HEK293T (cell line): ENCODE measurements around the gene ZNF217.
"Not testable (repeated sequence)": the region's sequence is repeated elsewhere in the genome, so short reads cannot be mapped to it uniquely, and the experiment has no call there.

Source experiments
- CTCF ChIA-PET: fragments of 350-600 bp; formaldehyde crosslinking; extraction: SDS; loops from one replicate; lab custom pipeline; 2021; ENCODE audit warnings: antibody characterized with exemption, inconsistent platforms; lab: Yijun Ruan, JAX
- POLR2A ChIA-PET: fragments of 350-600 bp; formaldehyde crosslinking; extraction: SDS; loops from one replicate; lab custom pipeline; 2020; ENCODE audit warnings: antibody characterized with exemption, inconsistent platforms; lab: Yijun Ruan, JAX
- DNase-seq: peaks from one replicate; pipeline ENCODE4 v3.0.0; 2012; ENCODE audit warnings: mixed read lengths; ENCODE audit errors: extremely low spot score
- BHLHE40 ChIP-seq: fragments of 450-650 bp; IDR thresholded peaks from 2 replicates; pipeline ENCODE4 v1.6.1; 2016; ENCODE audit warnings: mild to moderate bottlenecking, moderate library complexity, borderline replicate concordance
- ELF4 ChIP-seq: fragments of 450-650 bp; IDR thresholded peaks from 2 replicates; pipeline ENCODE4 v1.6.1; 2017; ENCODE audit warnings: antibody characterized with exemption
- FOXA1 ChIP-seq: fragments of 450-650 bp; IDR thresholded peaks from 2 replicates; pipeline ENCODE4 v1.6.1; 2016; ENCODE audit warnings: mild to moderate bottlenecking
- FOXK2 ChIP-seq: fragments of 450-650 bp; IDR thresholded peaks from 2 replicates; pipeline ENCODE4 v1.6.1; 2016; ENCODE audit warnings: mild to moderate bottlenecking
- FOXM1 ChIP-seq: fragments of 450-650 bp; IDR thresholded peaks from 2 replicates; pipeline ENCODE4 v1.6.1; 2017; ENCODE audit warnings: mild to moderate bottlenecking, borderline replicate concordance
- HDGF ChIP-seq: fragments of 450-650 bp; IDR thresholded peaks from 2 replicates; pipeline ENCODE4 v1.6.1; 2017; ENCODE audit warnings: antibody characterized with exemption, borderline replicate concordance
- L3MBTL2 ChIP-seq: fragments of 450-650 bp; conservative IDR thresholded peaks from 2 replicates; pipeline ENCODE4 v1.6.1; 2016; ENCODE audit warnings: mild to moderate bottlenecking
- LEF1 ChIP-seq: fragments of 450-650 bp; IDR thresholded peaks from 2 replicates; pipeline ENCODE4 v1.6.1; 2017; ENCODE audit warnings: mild to moderate bottlenecking, borderline replicate concordance
- NFRKB ChIP-seq: fragments of 450-650 bp; IDR thresholded peaks from 2 replicates; pipeline ENCODE4 v1.6.1; 2016; ENCODE audit warnings: mild to moderate bottlenecking, moderate library complexity
- SP1 ChIP-seq: fragments of 450-650 bp; IDR thresholded peaks from 2 replicates; pipeline ENCODE4 v1.6.1; 2017
- SUZ12 ChIP-seq: fragments of 450-650 bp; IDR thresholded peaks from 2 replicates; pipeline ENCODE4 v1.6.1; 2016; ENCODE audit warnings: mild to moderate bottlenecking
- TARDBP ChIP-seq: fragments of 450-650 bp; IDR thresholded peaks from 2 replicates; pipeline ENCODE4 v1.6.1; 2016
- ZNF384 ChIP-seq: fragments of 450-650 bp; IDR thresholded peaks from 2 replicates; pipeline ENCODE4 v1.6.1; 2016
- TF ChIP-seq, protein P1 (sequence below): fragments of 450-650 bp; IDR thresholded peaks from 2 replicates; pipeline ENCODE4 v1.6.1; 2016

ZNF217 gene

DNA sequence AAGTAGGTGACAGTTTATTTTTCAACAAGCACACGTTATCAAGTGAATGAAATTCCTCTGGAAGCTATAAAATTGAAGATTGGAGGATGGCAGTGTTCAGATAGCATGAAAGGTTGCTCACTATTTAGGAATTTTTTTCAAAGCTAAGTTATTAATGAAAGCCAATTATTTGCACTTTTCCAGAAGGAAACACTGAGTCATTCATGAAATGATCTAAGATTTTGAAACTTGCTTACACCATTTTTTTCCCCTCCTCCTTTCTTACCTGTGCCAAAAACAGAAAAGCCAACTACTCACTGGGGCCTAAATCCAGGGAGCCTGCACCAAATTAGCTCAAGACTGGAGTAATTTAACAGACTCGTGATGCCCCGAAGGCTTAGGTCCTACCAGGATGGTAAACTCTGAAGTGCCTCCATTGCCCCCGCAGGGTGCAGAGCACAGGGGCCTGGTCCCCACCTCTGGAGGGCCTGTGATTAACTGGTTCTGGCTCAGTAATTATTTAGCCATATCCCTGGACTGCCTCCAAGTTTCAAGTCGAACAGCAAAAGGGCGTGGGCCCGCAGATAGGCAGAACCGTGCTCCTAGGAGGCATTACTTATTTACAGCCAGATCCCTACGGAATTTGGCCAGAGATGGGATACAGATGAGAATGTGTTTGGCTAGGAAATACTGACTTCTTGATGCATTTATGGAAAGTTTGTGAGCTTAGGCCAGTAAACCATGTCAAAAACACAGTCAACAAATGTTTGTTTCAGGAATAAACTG, 28.0 kb upstream of the ZNF217 start:
- TF ChIP-seq FOXM1: no peak
- no peak for TF ChIP-seq SP1
- no peak for TF ChIP-seq BHLHE40
- TF ChIP-seq SUZ12: no peak
- TF ChIP-seq TARDBP: no peak
- POLR2A ChIA-PET: interaction anchor here (1.0 to 3.7 kb wide), 3 partner anchors 10 to 244 kb away, joined by 3 to 42 read pairs (median 10); partner anchors contain the start of gene ZNF217
- DNase-seq: peak; percentile 19
- CTCF ChIA-PET: interaction anchor here (0.5 to 1.1 kb wide), 3 partner anchors 48 to 173 kb away, joined by 3 to 4 read pairs (median 3); no protein-coding TSS in a partner anchor

DNA sequence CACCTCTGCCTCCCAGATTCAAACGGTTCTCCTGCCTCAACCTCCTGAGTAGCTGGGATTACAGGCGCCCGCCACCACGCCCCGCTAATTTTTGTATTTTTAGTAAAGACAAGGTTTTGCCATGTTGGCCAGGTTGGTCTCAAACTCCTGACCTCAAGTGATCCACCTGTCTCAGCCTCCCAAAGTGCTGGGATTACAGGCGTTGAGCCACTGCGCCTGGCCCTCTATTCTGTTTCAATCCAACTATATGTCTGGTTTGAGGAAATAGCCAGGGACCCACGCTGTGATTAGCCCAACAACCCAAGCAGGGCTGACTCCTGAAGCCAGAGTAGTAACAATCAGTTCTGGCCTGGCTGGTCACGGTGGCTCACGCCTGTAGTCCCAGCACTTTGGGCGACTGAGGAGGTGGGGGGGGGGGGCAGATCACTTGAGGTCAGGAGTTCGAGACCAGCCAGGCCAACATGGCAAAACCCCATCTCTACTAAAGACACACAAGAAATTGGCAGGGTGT, 24.9 kb upstream of the ZNF217 start:
- POLR2A ChIA-PET: interaction anchor here (1.5 kb wide), 1 partner anchor 120 kb away, joined by 4 read pairs; no protein-coding TSS in a partner anchor
- CTCF ChIA-PET, DNase-seq: not testable (repeated sequence)

DNA sequence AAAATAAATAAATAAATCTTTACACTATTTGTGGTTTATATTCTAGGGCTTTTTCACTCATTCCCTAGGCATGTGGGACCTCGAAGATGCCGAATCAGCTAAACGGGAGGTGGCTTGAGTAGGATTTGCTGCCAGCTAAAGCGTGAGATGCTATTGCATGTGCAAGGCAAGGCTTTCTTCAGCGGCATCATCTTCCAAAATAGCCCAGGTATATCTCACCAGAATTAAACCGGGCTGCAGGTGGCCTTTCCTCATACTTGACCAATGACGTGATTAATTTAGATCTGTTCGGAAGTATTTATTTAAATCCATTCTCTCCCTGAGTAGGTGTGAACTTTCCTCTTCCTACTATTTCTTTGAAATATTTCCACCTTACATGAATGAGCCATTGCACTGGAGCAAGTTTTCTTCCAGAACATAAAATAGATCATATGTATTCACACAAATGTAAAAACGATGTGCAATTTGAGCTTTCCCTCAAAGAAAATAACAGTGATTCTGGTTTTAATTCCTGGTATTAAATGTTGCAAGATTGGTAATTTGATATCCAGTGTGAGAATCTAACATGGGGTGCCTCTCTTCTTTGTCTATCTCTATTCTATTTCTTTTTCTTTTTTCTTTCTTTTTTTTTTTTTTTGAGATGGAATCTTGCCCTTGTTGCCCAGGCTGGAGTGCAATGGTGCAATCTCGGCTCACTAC, 24.3 kb upstream of the ZNF217 start:
- TF ChIP-seq NFRKB (no peak), ELF4 (no peak), FOXA1 (no peak), HDGF (no peak), BHLHE40 (no peak), FOXK2 (no peak), SUZ12 (no peak), L3MBTL2 (no peak), TARDBP (no peak), ZNF384 (no peak), FOXM1 (no peak)
- TF ChIP-seq, protein P1, sequence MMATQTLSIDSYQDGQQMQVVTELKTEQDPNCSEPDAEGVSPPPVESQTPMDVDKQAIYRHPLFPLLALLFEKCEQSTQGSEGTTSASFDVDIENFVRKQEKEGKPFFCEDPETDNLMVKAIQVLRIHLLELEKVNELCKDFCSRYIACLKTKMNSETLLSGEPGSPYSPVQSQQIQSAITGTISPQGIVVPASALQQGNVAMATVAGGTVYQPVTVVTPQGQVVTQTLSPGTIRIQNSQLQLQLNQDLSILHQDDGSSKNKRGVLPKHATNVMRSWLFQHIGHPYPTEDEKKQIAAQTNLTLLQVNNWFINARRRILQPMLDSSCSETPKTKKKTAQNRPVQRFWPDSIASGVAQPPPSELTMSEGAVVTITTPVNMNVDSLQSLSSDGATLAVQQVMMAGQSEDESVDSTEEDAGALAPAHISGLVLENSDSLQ: no peak

DNA sequence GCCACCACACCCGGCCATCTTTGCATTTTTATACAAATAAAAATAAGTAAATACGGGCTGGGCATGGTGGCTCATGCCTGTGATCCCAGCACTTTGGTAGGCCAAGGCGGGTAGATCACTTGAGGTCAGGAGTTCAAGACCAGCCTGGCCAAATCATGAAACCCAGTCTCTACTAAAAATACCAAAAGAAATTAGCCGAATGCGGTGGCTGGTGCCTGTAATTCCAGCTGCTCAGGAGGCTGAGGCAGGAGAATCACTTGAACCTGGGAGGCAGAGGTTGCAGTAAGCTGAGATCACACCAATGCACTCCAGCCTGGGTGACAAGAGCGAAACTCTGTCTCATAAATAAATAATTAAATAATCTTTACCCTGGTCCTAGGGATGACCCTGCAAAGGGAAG, 22.9 kb upstream of the ZNF217 start:
- POLR2A ChIA-PET, DNase-seq: not testable (repeated sequence)
- CTCF ChIA-PET: interaction anchor here (0.6 kb wide), 1 partner anchor 75 kb away, joined by 3 read pairs; no protein-coding TSS in a partner anchor

More for the DNA sequence above, 24.3 kb upstream of the ZNF217 start:
- ChIA-PET CTCF (no interaction called here), POLR2A (interaction anchor here (1.5 kb wide), 1 partner anchor 121 kb away, joined by 4 read pairs; no protein-coding TSS in a partner anchor)
- DNase-seq: no peak

DNA sequence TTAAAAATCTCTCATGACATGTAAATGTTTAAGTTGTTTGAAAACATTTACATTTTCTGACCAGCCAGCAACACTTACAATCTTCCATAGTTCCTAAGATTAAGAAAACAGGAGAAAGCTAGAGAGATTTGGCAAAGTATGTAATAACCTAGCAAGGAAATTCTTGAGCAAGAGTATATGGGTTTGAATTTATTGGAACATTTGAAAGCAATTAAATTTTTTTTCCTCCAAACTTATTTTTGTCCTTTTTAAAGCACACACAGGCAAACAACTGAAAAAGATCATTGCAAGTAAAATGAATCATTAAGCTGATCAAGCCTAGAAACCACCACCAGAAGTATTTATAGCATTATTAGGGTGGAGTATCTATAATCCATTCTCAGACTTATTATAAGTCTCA, 20.1 kb upstream of the ZNF217 start:
- ChIA-PET CTCF (interaction anchor here (0.7 kb wide), 1 partner anchor 207 kb away, joined by 4 read pairs; no protein-coding TSS in a partner anchor), POLR2A (interaction anchor here (2.1 to 6.0 kb wide), 2 partner anchors 9 to 22 kb away, joined by 7 to 42 read pairs; no protein-coding TSS in a partner anchor)
- no peak for DNase-seq
- no peak for TF ChIP-seq HDGF
- no peak for TF ChIP-seq ELF4
- TF ChIP-seq TARDBP: no peak
- TF ChIP-seq SUZ12: no peak
- TF ChIP-seq, protein P1: no peak
- TF ChIP-seq SP1: no peak
- no peak for TF ChIP-seq L3MBTL2
- no peak for TF ChIP-seq BHLHE40
- no peak for TF ChIP-seq FOXK2
- TF ChIP-seq FOXA1: no peak

DNA sequence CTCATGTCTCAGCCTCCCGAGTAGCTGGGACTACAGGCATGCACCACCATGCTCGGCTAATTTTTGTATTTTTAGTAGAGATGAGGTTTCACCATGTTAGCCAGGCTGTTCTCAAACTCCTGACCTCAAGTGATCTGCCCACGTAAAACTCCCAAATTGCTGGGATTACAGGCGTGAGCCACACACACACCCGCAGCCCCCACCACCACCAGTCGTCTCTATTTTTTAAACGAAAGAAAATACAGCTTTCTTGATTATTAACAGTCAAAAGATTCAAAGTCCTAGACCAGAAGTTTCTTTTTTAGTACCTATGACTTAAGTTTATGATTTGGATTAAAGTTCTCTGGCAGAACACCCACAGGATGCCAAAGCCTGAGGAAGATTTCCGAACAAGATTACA, 18.6 kb upstream of the ZNF217 start:
- CTCF ChIA-PET: interaction anchor here (0.7 kb wide), 1 partner anchor 244 kb away, joined by 3 read pairs; no protein-coding TSS in a partner anchor
- not testable (repeated sequence) for DNase-seq
- POLR2A ChIA-PET: interaction anchor here (1.1 to 6.0 kb wide), 3 partner anchors 10 to 20 kb away, joined by 4 to 42 read pairs (median 7); partner anchors contain the start of gene ZNF217

DNA sequence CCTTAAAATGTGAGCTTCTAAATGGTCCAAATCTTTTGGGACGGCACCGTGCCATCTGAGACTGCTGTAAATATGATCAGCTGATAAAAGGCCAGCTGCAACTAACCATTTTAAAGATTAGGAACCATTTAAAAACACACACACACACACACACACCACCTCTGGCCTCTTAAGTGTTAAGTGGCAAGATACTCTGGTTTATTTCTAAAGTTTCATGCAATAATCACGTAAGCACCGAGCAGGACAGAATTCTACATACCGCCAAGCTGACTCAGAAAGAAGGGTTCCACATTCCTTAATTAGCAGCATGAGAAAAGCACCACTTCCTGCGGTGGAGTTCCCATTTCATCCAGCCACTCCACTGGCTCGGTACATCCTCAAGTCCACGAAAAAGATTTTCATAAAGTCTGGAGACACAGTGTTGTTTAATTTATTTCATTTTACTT, 17.8 kb upstream of the ZNF217 start:
- ChIA-PET CTCF (interaction anchor here (0.6 to 1.0 kb wide), 2 partner anchors 99 to 304 kb away, joined by 3 to 4 read pairs; no protein-coding TSS in a partner anchor), POLR2A (interaction anchor here (0.7 to 6.0 kb wide), 3 partner anchors 11 to 20 kb away, joined by 3 to 42 read pairs (median 4); partner anchors contain the start of gene ZNF217)
- DNase-seq: peak; percentile 26
- TF ChIP-seq HDGF: no peak
- TF ChIP-seq LEF1: no peak
- no peak for TF ChIP-seq FOXK2
